WTC11 (cell line): ENCODE results near the gene EEFSEC.

Experiments used
- E2F4 ChIP-seq: sonication (generic); formaldehyde crosslinking; IDR thresholded peaks from 2 replicates; pipeline ENCODE4 v1.8.1; 2022; ENCODE audit warnings: low read depth, mild to moderate bottlenecking, moderate library complexity, missing genetic modification reagents, borderline replicate concordance
- GABPB1 ChIP-seq: sonication (generic); formaldehyde crosslinking; IDR thresholded peaks from 2 replicates; pipeline ENCODE4 v1.8.1; 2023; ENCODE audit warnings: mild to moderate bottlenecking, missing genetic modification reagents
- SMAD3 ChIP-seq: sonication (generic); formaldehyde crosslinking; IDR thresholded peaks from 2 replicates; pipeline ENCODE4 v1.8.0; 2022; ENCODE audit warnings: missing genetic modification reagents, mild to moderate bottlenecking, borderline replicate concordance
- TF ChIP-seq, protein P1 (sequence below): sonication (generic); formaldehyde crosslinking; IDR thresholded peaks from 2 replicates; pipeline ENCODE4 v1.8.1; 2023; ENCODE audit warnings: mild to moderate bottlenecking, missing genetic modification reagents, moderate library complexity
- TF ChIP-seq, protein P2 (sequence below): fragments of 200-600 bp; IDR thresholded peaks from 2 replicates; pipeline ENCODE4 v1.8.0; 2022; ENCODE audit warnings: antibody characterized with exemption
- TF ChIP-seq, protein P3 (sequence below): sonication (generic); formaldehyde crosslinking; conservative IDR thresholded peaks from 2 replicates; pipeline ENCODE4 v1.8.1; 2022; ENCODE audit warnings: mild to moderate bottlenecking, missing genetic modification reagents

DNA sequence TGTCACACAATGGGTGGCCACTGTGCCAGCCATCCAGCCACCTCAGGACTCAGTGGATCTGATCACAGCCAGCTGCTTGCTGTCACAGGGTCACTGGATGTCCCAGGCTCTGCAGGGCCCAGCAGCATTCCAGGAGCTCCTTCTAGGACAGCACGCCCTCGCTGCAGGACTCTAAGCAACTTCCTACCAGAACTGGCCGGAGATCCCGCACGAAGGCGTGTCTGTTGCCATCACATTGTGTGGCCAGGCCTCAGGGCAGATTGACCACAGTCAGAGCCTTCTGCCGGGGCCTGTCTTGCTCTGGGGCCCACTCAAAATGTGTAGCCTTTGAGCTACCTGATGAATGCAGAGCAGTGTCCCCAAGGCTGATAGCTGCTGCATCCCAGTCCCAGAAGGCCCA lies 288.8 kb downstream of the EEFSEC start:
- TF ChIP-seq, protein P1, sequence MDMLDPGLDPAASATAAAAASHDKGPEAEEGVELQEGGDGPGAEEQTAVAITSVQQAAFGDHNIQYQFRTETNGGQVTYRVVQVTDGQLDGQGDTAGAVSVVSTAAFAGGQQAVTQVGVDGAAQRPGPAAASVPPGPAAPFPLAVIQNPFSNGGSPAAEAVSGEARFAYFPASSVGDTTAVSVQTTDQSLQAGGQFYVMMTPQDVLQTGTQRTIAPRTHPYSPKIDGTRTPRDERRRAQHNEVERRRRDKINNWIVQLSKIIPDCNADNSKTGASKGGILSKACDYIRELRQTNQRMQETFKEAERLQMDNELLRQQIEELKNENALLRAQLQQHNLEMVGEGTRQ (CRISPR knock-in tag), result no peak
- TF ChIP-seq, protein P2, sequence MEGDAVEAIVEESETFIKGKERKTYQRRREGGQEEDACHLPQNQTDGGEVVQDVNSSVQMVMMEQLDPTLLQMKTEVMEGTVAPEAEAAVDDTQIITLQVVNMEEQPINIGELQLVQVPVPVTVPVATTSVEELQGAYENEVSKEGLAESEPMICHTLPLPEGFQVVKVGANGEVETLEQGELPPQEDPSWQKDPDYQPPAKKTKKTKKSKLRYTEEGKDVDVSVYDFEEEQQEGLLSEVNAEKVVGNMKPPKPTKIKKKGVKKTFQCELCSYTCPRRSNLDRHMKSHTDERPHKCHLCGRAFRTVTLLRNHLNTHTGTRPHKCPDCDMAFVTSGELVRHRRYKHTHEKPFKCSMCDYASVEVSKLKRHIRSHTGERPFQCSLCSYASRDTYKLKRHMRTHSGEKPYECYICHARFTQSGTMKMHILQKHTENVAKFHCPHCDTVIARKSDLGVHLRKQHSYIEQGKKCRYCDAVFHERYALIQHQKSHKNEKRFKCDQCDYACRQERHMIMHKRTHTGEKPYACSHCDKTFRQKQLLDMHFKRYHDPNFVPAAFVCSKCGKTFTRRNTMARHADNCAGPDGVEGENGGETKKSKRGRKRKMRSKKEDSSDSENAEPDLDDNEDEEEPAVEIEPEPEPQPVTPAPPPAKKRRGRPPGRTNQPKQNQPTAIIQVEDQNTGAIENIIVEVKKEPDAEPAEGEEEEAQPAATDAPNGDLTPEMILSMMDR, result no peak
- no peak for TF ChIP-seq E2F4 (CRISPR knock-in tag)
- TF ChIP-seq, protein P3, sequence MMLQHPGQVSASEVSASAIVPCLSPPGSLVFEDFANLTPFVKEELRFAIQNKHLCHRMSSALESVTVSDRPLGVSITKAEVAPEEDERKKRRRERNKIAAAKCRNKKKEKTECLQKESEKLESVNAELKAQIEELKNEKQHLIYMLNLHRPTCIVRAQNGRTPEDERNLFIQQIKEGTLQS, result no peak
- TF ChIP-seq GABPB1 (CRISPR knock-in tag), result no peak
- no peak for TF ChIP-seq SMAD3 (CRISPR knock-in tag)
